Smooth muscle cell (in vitro differentiated cells): ENCODE data around the gene IL17RB. TPM values are rescaled to one million over a fixed set of nuclear protein-coding genes. Genes with fewer than 3 reads are reported as not detected.

Experiments used
- polyA plus RNA-seq: library from polyadenylated mRNA; unstranded; fragments of >200 nt; fragmentation: Nextera tagmentation; extraction: Ambion mirVana; gene quantifications from 2 replicates; pipeline ENCODE4 v1.2.1, GENCODE V29; 2016
- small RNA-seq: library from RNA; depleted of rRNA; stranded (forward); fragments of <200 nt; gene quantifications from one replicate; pipeline ENCODE3, GENCODE V24; 2014
- total RNA-seq: library from RNA; depleted of rRNA; stranded (reverse); fragments of >200 nt; gene quantifications from 2 replicates; pipeline ENCODE4 v1.2.3, GENCODE V29; 2014

The IL17RB gene
- total and polyA plus RNA-seq, 2 experiments from 2014 or later, result 0.40 TPM; not detected in 1

Small RNA genes lying within 50 kb of the gene (small RNA-seq; reads per million reads assigned to genes)
- gene AC012467.1, result not detected

Other genes with a start within 250 kb of the IL17RB start
- gene CHDH, start 149 bp upstream of the IL17RB start, total RNA-seq, result 0.36 TPM in 1 of 2 replicates, not detected in the other
- 0.51 and 0.60 TPM in 2 replicates for gene CHDH, start 149 bp upstream of the IL17RB start, polyA plus RNA-seq
- gene ACTR8, start 35.6 kb downstream of the IL17RB start, total RNA-seq, result 17.4 and 20.3 TPM in 2 replicates
- gene ACTR8, start 35.6 kb downstream of the IL17RB start, polyA plus RNA-seq, result 19.0 and 23.1 TPM in 2 replicates
- gene SELENOK, start 45.3 kb downstream of the IL17RB start, total RNA-seq, result 67.7 and 72.0 TPM in 2 replicates
- gene SELENOK, start 45.3 kb downstream of the IL17RB start, polyA plus RNA-seq, result 183 and 199 TPM in 2 replicates